ENCODE measurements around the gene SPTLC1.

DNA sequence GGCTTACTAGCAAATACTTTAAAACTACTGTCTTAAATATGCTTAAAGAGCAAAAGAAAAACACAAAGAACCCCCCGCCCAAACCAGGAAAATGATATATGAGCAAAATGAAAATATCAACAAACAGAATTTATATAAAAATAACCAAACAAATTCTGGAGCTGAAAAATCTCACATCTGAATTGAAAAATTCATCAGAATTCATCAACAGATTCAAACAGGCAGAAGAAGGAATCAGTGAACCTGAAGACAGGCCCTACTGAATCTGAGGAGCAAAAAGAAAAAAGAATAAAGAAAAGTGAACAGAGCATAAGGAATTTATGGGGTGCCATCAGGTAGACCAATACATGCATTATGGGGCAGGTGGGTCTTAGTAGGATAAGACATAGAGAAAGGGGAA lies 49.8 kb upstream of the SPTLC1 start:
- TF ChIP-seq, protein P1, sequence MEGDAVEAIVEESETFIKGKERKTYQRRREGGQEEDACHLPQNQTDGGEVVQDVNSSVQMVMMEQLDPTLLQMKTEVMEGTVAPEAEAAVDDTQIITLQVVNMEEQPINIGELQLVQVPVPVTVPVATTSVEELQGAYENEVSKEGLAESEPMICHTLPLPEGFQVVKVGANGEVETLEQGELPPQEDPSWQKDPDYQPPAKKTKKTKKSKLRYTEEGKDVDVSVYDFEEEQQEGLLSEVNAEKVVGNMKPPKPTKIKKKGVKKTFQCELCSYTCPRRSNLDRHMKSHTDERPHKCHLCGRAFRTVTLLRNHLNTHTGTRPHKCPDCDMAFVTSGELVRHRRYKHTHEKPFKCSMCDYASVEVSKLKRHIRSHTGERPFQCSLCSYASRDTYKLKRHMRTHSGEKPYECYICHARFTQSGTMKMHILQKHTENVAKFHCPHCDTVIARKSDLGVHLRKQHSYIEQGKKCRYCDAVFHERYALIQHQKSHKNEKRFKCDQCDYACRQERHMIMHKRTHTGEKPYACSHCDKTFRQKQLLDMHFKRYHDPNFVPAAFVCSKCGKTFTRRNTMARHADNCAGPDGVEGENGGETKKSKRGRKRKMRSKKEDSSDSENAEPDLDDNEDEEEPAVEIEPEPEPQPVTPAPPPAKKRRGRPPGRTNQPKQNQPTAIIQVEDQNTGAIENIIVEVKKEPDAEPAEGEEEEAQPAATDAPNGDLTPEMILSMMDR (IDR thresholded peaks at IDR 0.05): no peak
- TF ChIP-seq POLR2AphosphoS5 (IDR thresholded peaks at IDR 0.05; ENCODE audit: low read depth, low read length): no peak
- TF ChIP-seq, protein P2, sequence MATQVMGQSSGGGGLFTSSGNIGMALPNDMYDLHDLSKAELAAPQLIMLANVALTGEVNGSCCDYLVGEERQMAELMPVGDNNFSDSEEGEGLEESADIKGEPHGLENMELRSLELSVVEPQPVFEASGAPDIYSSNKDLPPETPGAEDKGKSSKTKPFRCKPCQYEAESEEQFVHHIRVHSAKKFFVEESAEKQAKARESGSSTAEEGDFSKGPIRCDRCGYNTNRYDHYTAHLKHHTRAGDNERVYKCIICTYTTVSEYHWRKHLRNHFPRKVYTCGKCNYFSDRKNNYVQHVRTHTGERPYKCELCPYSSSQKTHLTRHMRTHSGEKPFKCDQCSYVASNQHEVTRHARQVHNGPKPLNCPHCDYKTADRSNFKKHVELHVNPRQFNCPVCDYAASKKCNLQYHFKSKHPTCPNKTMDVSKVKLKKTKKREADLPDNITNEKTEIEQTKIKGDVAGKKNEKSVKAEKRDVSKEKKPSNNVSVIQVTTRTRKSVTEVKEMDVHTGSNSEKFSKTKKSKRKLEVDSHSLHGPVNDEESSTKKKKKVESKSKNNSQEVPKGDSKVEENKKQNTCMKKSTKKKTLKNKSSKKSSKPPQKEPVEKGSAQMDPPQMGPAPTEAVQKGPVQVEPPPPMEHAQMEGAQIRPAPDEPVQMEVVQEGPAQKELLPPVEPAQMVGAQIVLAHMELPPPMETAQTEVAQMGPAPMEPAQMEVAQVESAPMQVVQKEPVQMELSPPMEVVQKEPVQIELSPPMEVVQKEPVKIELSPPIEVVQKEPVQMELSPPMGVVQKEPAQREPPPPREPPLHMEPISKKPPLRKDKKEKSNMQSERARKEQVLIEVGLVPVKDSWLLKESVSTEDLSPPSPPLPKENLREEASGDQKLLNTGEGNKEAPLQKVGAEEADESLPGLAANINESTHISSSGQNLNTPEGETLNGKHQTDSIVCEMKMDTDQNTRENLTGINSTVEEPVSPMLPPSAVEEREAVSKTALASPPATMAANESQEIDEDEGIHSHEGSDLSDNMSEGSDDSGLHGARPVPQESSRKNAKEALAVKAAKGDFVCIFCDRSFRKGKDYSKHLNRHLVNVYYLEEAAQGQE (IDR thresholded peaks at IDR 0.05; ENCODE audit: insufficient read depth in 1 of 2, low read depth in 2 of 2, low read length in 1 of 2): no peak

Measured in Panc1 (cell line).